GM12801 (cell line): ENCODE measurements around the gene TECPR1.
A peak's percentile ranks its signal among the peaks of the same experiment; 100 is the strongest.

Experiments used
- TF ChIP-seq, protein P1 (sequence below): IDR thresholded peaks from one replicate; pipeline ENCODE4 v1.5.1; 2011; ENCODE audit warnings: control low read depth; ENCODE audit not compliant: insufficient read length; ENCODE audit errors: extremely low read depth

The TECPR1 gene

DNA sequence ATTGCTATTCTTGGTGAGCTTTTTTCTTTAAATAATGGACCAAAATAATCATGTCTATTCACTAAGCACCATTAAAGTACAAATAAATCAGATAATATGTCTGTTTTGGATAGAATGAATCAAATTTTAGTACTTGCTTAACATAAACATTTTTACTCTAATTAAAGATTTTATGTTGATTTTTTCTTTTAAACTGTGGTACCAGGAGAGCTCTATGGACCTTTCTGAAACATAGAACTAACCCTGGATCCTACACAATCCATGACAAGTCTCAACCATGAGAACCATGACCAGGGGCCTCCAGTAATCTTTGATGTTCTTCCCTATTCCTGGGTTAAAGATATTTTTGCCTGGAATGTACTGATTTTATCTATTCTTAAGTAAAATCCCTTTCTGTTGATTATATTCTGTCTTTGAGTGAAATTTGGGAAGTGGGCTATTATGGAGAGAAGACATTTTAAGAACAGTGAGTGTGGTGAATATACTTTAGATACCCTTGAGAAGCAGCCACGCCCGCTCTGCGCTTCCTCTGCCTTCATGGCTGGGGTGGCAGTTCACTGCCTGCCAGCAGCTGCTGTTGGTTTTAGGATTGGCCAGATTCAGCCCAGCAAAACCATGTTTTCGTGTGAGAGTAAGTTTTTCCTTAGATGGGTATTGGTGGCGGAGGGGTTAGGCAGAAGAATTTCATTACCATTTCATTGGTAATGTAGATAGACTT is 83.0 kb downstream of the TECPR1 start:
- TF ChIP-seq, protein P1, sequence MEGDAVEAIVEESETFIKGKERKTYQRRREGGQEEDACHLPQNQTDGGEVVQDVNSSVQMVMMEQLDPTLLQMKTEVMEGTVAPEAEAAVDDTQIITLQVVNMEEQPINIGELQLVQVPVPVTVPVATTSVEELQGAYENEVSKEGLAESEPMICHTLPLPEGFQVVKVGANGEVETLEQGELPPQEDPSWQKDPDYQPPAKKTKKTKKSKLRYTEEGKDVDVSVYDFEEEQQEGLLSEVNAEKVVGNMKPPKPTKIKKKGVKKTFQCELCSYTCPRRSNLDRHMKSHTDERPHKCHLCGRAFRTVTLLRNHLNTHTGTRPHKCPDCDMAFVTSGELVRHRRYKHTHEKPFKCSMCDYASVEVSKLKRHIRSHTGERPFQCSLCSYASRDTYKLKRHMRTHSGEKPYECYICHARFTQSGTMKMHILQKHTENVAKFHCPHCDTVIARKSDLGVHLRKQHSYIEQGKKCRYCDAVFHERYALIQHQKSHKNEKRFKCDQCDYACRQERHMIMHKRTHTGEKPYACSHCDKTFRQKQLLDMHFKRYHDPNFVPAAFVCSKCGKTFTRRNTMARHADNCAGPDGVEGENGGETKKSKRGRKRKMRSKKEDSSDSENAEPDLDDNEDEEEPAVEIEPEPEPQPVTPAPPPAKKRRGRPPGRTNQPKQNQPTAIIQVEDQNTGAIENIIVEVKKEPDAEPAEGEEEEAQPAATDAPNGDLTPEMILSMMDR, result no peak

DNA sequence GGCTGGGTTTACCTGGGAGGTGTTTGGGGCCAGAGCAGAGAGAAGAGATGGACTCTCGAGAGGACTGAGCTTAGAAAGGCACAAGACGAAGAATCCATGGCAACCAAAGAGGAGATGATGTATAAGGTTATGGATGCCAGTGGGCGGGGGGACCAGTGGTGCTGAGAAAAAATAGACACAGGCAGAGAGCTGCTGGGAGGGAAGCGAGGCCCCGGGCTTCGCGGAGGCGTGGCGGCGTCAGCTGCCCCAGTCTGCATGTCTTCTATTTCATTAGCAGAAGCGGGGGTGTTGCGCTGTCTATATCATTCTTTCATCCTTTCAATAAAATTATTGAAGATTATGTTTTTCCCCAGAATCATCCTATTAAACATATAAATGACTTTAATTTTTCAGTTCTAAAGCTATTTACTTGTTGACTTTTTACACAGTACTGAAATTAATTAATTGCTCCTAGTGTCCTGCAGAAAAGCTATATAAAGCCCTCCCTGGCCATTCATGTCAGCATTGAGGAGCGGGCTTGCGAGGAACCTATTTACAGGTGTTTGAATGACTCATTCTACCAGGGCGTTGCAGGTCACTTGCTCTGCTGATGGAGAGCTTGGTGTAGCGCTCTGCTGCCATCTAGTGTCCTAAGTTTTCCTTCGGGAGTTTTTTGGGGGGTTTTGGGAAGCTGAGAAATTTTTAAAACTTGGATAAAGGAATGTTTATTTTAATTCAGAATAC is 83.7 kb downstream of the TECPR1 start:
- TF ChIP-seq, protein P1, result peak; percentile 14

DNA sequence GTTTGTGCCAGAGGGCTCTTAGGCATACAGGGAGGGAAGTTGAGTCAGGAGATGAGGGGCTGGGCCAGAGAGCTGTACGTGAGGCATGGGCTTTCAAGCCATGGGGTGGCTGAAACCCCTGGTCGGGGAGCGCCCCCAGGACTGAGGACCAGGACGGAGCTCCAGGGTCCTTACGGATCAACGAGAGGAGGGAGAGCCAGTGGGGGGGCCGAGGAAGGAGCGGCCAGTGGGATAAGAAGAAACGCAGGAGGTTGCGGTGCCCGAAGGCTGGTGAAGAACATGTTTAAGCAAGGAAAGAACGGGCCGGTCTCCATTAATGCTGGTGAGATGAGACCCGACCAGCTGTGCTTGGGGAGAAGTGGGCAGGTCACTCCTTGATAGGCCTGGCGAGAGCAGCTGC is 84.4 kb downstream of the TECPR1 start:
- TF ChIP-seq, protein P1, result no peak

DNA sequence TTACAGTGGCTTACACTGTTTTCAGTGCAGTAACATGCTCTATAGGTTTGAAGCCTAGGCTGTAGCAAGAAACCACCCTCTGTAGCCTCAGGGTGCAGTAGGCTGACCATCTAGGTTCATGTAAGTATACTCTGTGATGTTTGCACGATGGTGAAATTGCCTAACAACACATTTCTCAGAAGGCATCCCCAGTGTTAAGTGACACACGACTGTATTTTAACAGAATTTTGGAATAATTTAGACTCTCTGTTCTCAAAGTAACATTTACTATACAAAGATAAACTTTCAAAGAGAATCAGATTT is 85.4 kb downstream of the TECPR1 start:
- TF ChIP-seq, protein P1, result no peak

DNA sequence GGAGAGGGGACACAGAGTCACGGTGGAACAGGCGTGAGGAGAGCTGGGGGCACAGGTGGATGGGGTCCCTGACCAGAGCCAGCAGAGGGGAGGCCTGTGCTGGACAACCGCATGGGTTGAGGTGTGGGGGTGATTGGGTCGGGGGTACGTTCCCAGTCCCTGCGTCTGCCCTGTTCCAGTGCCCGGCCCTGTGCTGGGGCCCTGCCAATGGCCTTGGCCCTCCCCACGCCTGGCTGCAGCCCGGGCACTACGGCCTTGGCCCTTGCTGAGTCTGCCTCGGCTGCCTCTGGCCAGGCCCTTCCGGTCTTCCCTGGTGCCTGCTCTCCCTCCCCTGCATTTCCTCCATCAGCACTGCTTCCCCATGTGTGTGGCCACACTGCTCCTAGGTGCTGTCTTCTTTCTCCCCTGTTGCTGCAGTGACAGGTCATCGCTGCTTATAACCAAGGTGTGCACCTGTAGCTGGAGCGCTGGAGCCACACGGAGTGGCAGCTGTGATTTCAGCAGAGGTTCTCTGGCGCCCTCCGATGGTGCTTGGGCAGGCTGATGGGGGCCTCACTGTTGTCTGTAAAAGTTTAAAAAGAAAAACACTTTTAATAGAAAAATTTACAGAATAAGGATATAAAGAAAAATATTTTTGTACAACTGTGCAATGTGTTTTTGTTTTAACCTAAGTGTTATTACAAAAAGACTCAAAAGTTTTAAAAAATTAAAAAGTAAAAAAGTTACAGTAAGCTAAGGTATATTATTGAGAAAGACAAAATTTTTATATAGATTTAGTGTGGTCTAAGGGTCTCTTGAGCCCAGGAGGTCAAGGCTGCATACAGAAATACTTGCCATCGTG is 86.0 kb downstream of the TECPR1 start:
- TF ChIP-seq, protein P1, result no peak
